GM10248 (cell line): ENCODE results near the gene CXCL9.

ENCODE experiments used
- CTCF ChIA-PET: fragments of 300-600 bp; sonication (Branson Sonifier 250); formaldehyde crosslinking; extraction: SDS; loops from one replicate; lab custom pipeline; 2021; ENCODE audit warnings: antibody characterized with exemption; lab: Yijun Ruan, JAX
- POLR2A ChIA-PET: fragments of 350-650 bp; sonication (Branson Sonifier 250); formaldehyde crosslinking; extraction: SDS; loops from one replicate; lab custom pipeline; 2020; ENCODE audit warnings: antibody characterized with exemption; lab: Yijun Ruan, JAX
- DNase-seq: peaks from one replicate; pipeline ENCODE4 v3.0.0; 2012; ENCODE audit errors: extremely low spot score
- CTCF ChIP-seq: IDR thresholded peaks from 2 replicates; pipeline ENCODE4 v1.5.1; 2012; ENCODE audit warnings: mild to moderate bottlenecking, low read depth; ENCODE audit errors: extremely low read depth, missing control alignments, control extremely low read depth

The CXCL9 gene

GRCh38 chr4:76036855-76037254 is 29.5 kb upstream of the CXCL9 start:
- TF ChIP-seq CTCF: no peak
- ChIA-PET CTCF (interaction anchor here (1.3 to 2.2 kb wide), 3 partner anchors 13 to 41 kb away, joined by 4 to 7 read pairs (median 4); no protein-coding TSS in a partner anchor), POLR2A (no interaction called here)
- no peak for DNase-seq

GRCh38 chr4:76035799-76036380 is 28.6 kb upstream of the CXCL9 start, which contains the start of gene CXCL11:
CXCL11 (minus strand) TSS chr4:76036070; CDS start chr4:76035987, 83 bp downstream.
- TF ChIP-seq CTCF: no peak
- no peak for DNase-seq
- ChIA-PET POLR2A (no interaction called here), CTCF (interaction anchor here (1.5 to 2.2 kb wide), 3 partner anchors 12 to 40 kb away, joined by 4 to 7 read pairs (median 4); no protein-coding TSS in a partner anchor)

GRCh38 chr4:76035141-76035540 is 27.8 kb upstream of the CXCL9 start:
- ChIA-PET CTCF (interaction anchor here (1.6 to 2.2 kb wide), 2 partner anchors 23 to 39 kb away, joined by 4 to 7 read pairs; no protein-coding TSS in a partner anchor), POLR2A (no interaction called here)
- no peak for TF ChIP-seq CTCF
- DNase-seq: no peak

GRCh38 chr4:76029300-76029699 is 22.0 kb upstream of the CXCL9 start:
- ChIA-PET CTCF (no interaction called here), POLR2A (no interaction called here)
- DNase-seq: no peak
- TF ChIP-seq CTCF: no peak

GRCh38 chr4:76028350-76028765 is 21.0 kb upstream of the CXCL9 start:
- CTCF ChIA-PET: no interaction called here
- POLR2A ChIA-PET: no interaction called here
- no peak for DNase-seq
- no peak for TF ChIP-seq CTCF

- TF ChIP-seq CTCF: no peak
- DNase-seq: no peak
- POLR2A ChIA-PET: no interaction called here
- CTCF ChIA-PET: interaction anchor here (0.9 to 3.0 kb wide), 4 partner anchors 8 to 30 kb away, joined by 4 to 11 read pairs (median 6); no protein-coding TSS in a partner anchor
Observed at GRCh38 chr4:76024065-76024464, 16.8 kb upstream of the CXCL9 start.
